Smooth muscle cell (in vitro differentiated cells): ENCODE data around the gene FRY. TPM values are rescaled to one million over a fixed set of nuclear protein-coding genes. Genes with fewer than 3 reads are reported as not detected.

ENCODE experiments used
- DNase-seq: peaks from one replicate; lab custom pipeline; 2025; ENCODE audit not compliant: unreplicated experiment; lab: John Stamatoyannopoulos, UW
- H2AFZ ChIP-seq: fragments of 200-600 bp; sonication (generic); 2 replicates; pipeline ENCODE4 v1.6.0; 2016; ENCODE audit warnings: antibody characterized with exemption, low read depth, mild to moderate bottlenecking
- H3F3A ChIP-seq: fragments of 200-600 bp; sonication (generic); 2 replicates; pipeline ENCODE4 v1.6.0; 2017; ENCODE audit warnings: antibody characterized with exemption, low read depth
- H3K27ac ChIP-seq: fragments of 200-600 bp; sonication (generic); 2 replicates; pipeline ENCODE4 v1.5.1; 2016; ENCODE audit warnings: low read depth, mild to moderate bottlenecking
- H3K27me3 ChIP-seq: fragments of 200-600 bp; sonication (generic); 2 replicates; pipeline ENCODE4 v1.6.1; 2016; ENCODE audit warnings: low read depth, mild to moderate bottlenecking
- H3K36me3 ChIP-seq: fragments of 200-600 bp; sonication (generic); 2 replicates; pipeline ENCODE4 v1.5.1; 2016; ENCODE audit warnings: low read depth
- H3K4me1 ChIP-seq: fragments of 200-600 bp; sonication (generic); 2 replicates; pipeline ENCODE4 v1.5.1; 2016; ENCODE audit warnings: low read depth
- H3K4me2 ChIP-seq: fragments of 200-600 bp; sonication (generic); 2 replicates; pipeline ENCODE4 v1.6.0; 2016; ENCODE audit warnings: mild to moderate bottlenecking
- H3K4me3 ChIP-seq: fragments of 200-600 bp; sonication (generic); 2 replicates; pipeline ENCODE4 v1.5.1; 2016; ENCODE audit warnings: mild to moderate bottlenecking
- H3K79me2 ChIP-seq: fragments of 200-600 bp; sonication (generic); 2 replicates; pipeline ENCODE4 v1.6.0; 2016; ENCODE audit warnings: low read depth, mild to moderate bottlenecking
- H3K9ac ChIP-seq: fragments of 200-600 bp; sonication (generic); 2 replicates; pipeline ENCODE4 v1.6.0; 2016; ENCODE audit warnings: low read depth
- H3K9me3 ChIP-seq: fragments of 200-600 bp; sonication (generic); replicated peaks from 2 replicates; pipeline ENCODE4 v1.5.1; 2016; ENCODE audit warnings: low read depth
- H4K20me1 ChIP-seq: fragments of 200-600 bp; sonication (generic); 2 replicates; pipeline ENCODE4 v1.6.0; 2016; ENCODE audit warnings: low read depth
- CTCF ChIP-seq: fragments of 200-600 bp; sonication (generic); IDR thresholded peaks from 2 replicates; pipeline ENCODE4 v1.5.1; 2017; ENCODE audit warnings: borderline replicate concordance, mild to moderate bottlenecking, antibody characterized with exemption; ENCODE audit not compliant: insufficient read depth, poor library complexity, severe bottlenecking
- WGBS: methylation state at CpG from one replicate; pipeline ENCODE4 v1.1.7; 2016; ENCODE audit warnings: low lambda C conversion rate; 5-methylcytosine and 5-hydroxymethylcytosine counted together
- polyA plus RNA-seq: library from polyadenylated mRNA; unstranded; fragments of >200 nt; fragmentation: Nextera tagmentation; extraction: Ambion mirVana; gene quantifications from 2 replicates; pipeline ENCODE4 v1.2.1, GENCODE V29; 2016
- total RNA-seq: library from RNA; depleted of rRNA; stranded (reverse); fragments of >200 nt; gene quantifications from 2 replicates; pipeline ENCODE4 v1.2.3, GENCODE V29; 2014

FRY gene
- total and polyA plus RNA-seq, 2 experiments from 2014 or later, result 1.1 to 3.2 TPM

- no peak overlapping the region for H3K27ac ChIP-seq
- WGBS, result 95% methylated on average over 6 of the region's 6 CpGs
- no peak for TF ChIP-seq CTCF
These were observed 35.8 kb downstream of the FRY start for GRCh38 chr13:32067149-32067961.

GRCh38 chr13:32068255-32068654 lies 36.7 kb downstream of the FRY start:
- Histone ChIP-seq H3K4me3 (no peak overlapping the region), H3K27ac (no peak overlapping the region), H4K20me1 (no peaks in the 10 kb centered on the region), H3F3A (no peaks in the 10 kb centered on the region), H3K36me3 (no peaks in the 10 kb centered on the region), H3K79me2 (no peaks in the 10 kb centered on the region), H3K9ac (no peak overlapping the region), H3K4me2 (no peak overlapping the region), H3K27me3 (no peaks in the 10 kb centered on the region), H2AFZ (no peak overlapping the region), H3K9me3 (no peaks in the 10 kb centered on the region), H3K4me1 (no peaks in the 10 kb centered on the region)
- WGBS, result 84% methylated on average over 5 of the region's 5 CpGs
- TF ChIP-seq CTCF, result no peak
- no peak for DNase-seq

More at GRCh38 chr13:32067149-32067961, 35.8 kb downstream of the FRY start:
- Histone ChIP-seq H3K79me2 (no peaks in the 10 kb centered on the region), H2AFZ (no peak overlapping the region), H3K9ac (no peak overlapping the region), H3K27me3 (no peaks in the 10 kb centered on the region), H3K4me1 (no peaks in the 10 kb centered on the region), H3F3A (no peaks in the 10 kb centered on the region), H3K36me3 (no peaks in the 10 kb centered on the region), H4K20me1 (no peaks in the 10 kb centered on the region), H3K4me2 (no peak overlapping the region), H3K9me3 (no peaks in the 10 kb centered on the region), H3K4me3 (no peak overlapping the region)
- DNase-seq, result no peak

GRCh38 chr13:32073180-32073864 lies 41.7 kb downstream of the FRY start:
- 93% methylated on average over 6 of the region's 6 CpGs for WGBS
- H3K4me3 ChIP-seq, result no peak overlapping the region
- H3K4me2 ChIP-seq, result no peak overlapping the region
- no peak overlapping the region for H3K27ac ChIP-seq
- no peaks in the 10 kb centered on the region for H3K79me2 ChIP-seq
- H3K4me1 ChIP-seq, result no peaks in the 10 kb centered on the region
- no peaks in the 10 kb centered on the region for H3K27me3 ChIP-seq
- H2AFZ ChIP-seq, result no peak overlapping the region
- no peaks in the 10 kb centered on the region for H3K9me3 ChIP-seq
- H3K9ac ChIP-seq, result no peak overlapping the region
- no peak for TF ChIP-seq CTCF
- no peaks in the 10 kb centered on the region for H3F3A ChIP-seq
- DNase-seq, result no peak
- no peaks in the 10 kb centered on the region for H4K20me1 ChIP-seq
- no peaks in the 10 kb centered on the region for H3K36me3 ChIP-seq
